Astrocyte (in vitro differentiated cells and primary cell): Measurements from ENCODE around the gene KCNQ4.

Source experiments
- EZH2 ChIP-seq: IDR thresholded peaks from 2 replicates; pipeline ENCODE4 v1.6.1; 2012; ENCODE audit warnings: mild to moderate bottlenecking, low read length, inconsistent platforms; ENCODE audit not compliant: insufficient read depth
- TF ChIP-seq, protein P1 (sequence below): IDR thresholded peaks from 2 replicates; pipeline ENCODE4 v1.5.1; 2011; ENCODE audit warnings: low read depth, mild to moderate bottlenecking, inconsistent platforms, low read length, moderate library complexity; ENCODE audit not compliant: insufficient read depth

DNA sequence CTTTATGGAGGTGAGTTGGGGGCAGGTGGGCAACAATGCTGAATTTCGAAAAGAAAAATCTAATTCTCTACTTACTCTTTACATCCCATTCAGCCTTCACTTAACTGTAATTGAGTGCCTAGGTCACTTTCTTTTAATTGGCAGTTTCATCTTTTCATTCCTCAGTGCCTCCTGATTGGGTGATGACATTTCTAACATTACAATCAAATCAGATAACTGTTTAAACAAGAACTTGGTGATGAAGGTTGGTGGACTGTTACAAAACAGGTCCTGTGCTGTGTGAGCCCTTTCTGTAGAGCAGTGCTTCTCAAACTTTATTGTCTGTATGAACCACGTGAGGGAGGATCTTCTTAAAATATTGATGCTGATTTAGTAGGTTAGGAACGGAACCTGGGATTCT is 40.1 kb upstream of the KCNQ4 start:
- TF ChIP-seq, protein P1, sequence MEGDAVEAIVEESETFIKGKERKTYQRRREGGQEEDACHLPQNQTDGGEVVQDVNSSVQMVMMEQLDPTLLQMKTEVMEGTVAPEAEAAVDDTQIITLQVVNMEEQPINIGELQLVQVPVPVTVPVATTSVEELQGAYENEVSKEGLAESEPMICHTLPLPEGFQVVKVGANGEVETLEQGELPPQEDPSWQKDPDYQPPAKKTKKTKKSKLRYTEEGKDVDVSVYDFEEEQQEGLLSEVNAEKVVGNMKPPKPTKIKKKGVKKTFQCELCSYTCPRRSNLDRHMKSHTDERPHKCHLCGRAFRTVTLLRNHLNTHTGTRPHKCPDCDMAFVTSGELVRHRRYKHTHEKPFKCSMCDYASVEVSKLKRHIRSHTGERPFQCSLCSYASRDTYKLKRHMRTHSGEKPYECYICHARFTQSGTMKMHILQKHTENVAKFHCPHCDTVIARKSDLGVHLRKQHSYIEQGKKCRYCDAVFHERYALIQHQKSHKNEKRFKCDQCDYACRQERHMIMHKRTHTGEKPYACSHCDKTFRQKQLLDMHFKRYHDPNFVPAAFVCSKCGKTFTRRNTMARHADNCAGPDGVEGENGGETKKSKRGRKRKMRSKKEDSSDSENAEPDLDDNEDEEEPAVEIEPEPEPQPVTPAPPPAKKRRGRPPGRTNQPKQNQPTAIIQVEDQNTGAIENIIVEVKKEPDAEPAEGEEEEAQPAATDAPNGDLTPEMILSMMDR = no peak
- no peak for TF ChIP-seq EZH2
